GM23338 (cell line): ENCODE measurements around the gene MALSU1. TPM values are rescaled to one million over a fixed set of nuclear protein-coding genes. Genes with fewer than 3 reads are reported as not detected.

ENCODE experiments used
- ATAC-seq: fragments of 200-7000 bp; cut with Tn5 transposase; 3 replicates; pipeline ENCODE4 v1.9.1; 2020
- DNase-seq: peaks from one replicate; pipeline ENCODE4 v3.0.0-alpha.2; 2015; ENCODE audit warnings: low spot score
- H2AFZ ChIP-seq: fragments of 200-600 bp; sonication (generic); 2 replicates; pipeline ENCODE4 v1.8.0; 2016; ENCODE audit warnings: antibody characterized with exemption, mild to moderate bottlenecking, moderate library complexity
- H3F3A ChIP-seq: fragments of 200-600 bp; sonication (generic); replicated peaks from 2 replicates; pipeline ENCODE4 v1.8.0; 2017; ENCODE audit warnings: antibody characterized with exemption, mixed run types, low read depth
- H3K27ac ChIP-seq: fragments of 200-600 bp; sonication (generic); 2 replicates; pipeline ENCODE4 v1.6.1; 2016; ENCODE audit warnings: low read depth
- H3K27me3 ChIP-seq: fragments of 200-600 bp; sonication (generic); 2 replicates; pipeline ENCODE4 v1.8.0; 2016; ENCODE audit warnings: mild to moderate bottlenecking, mixed run types, moderate library complexity; ENCODE audit not compliant: insufficient read depth
- H3K36me3 ChIP-seq: fragments of 200-600 bp; sonication (generic); 2 replicates; pipeline ENCODE4 v1.8.0; 2016; ENCODE audit warnings: mild to moderate bottlenecking; ENCODE audit not compliant: insufficient read depth
- H3K4me1 ChIP-seq: fragments of 200-600 bp; sonication (generic); 2 replicates; pipeline ENCODE4 v1.8.0; 2016; ENCODE audit warnings: mild to moderate bottlenecking, moderate library complexity; ENCODE audit not compliant: insufficient read depth
- H3K4me2 ChIP-seq: fragments of 200-600 bp; sonication (generic); 2 replicates; pipeline ENCODE4 v1.7.1; 2017; ENCODE audit warnings: mixed run types
- H3K4me3 ChIP-seq: fragments of 200-600 bp; sonication (generic); 2 replicates; pipeline ENCODE4 v1.6.1; 2016; ENCODE audit warnings: mixed run types
- H3K79me2 ChIP-seq: fragments of 200-600 bp; sonication (generic); replicated peaks from 2 replicates; pipeline ENCODE4 v1.8.0; 2017; ENCODE audit warnings: mild to moderate bottlenecking; ENCODE audit not compliant: insufficient read depth
- H3K9me2 ChIP-seq: fragments of 200-600 bp; sonication (generic); 2 replicates; pipeline ENCODE4 v1.8.0; 2017; ENCODE audit not compliant: insufficient read depth
- H4K20me1 ChIP-seq: fragments of 200-600 bp; sonication (generic); replicated peaks from 2 replicates; pipeline ENCODE4 v1.8.0; 2017; ENCODE audit warnings: mild to moderate bottlenecking; ENCODE audit not compliant: insufficient read depth
- H3K27ac Mint-ChIP-seq: 2 replicates; pipeline ENCODE4 v1.8.0; 2020; ENCODE audit warnings: inconsistent platforms, mild to moderate bottlenecking, moderate library complexity, mixed read lengths
- H3K27me3 Mint-ChIP-seq: 3 replicates; pipeline ENCODE4 v1.8.0; 2022; ENCODE audit warnings: low read depth, mild to moderate bottlenecking, moderate library complexity, mixed read lengths, inconsistent platforms; ENCODE audit not compliant: insufficient read depth, poor library complexity
- H3K36me3 Mint-ChIP-seq: 3 replicates; pipeline ENCODE4 v1.8.0; 2021; ENCODE audit warnings: low read depth, mild to moderate bottlenecking, inconsistent platforms, moderate library complexity, mixed read lengths
- H3K4me1 Mint-ChIP-seq: 3 replicates; pipeline ENCODE4 v1.8.0; 2020; ENCODE audit warnings: mild to moderate bottlenecking, inconsistent platforms, mixed read lengths
- H3K4me3 Mint-ChIP-seq: 3 replicates; pipeline ENCODE4 v1.8.0; 2021; ENCODE audit warnings: moderate library complexity, mild to moderate bottlenecking, inconsistent platforms, mixed read lengths
- H3K9me3 Mint-ChIP-seq: 3 replicates; pipeline ENCODE4 v1.8.0; 2020; ENCODE audit warnings: moderate library complexity, mild to moderate bottlenecking, inconsistent platforms, mixed read lengths
- EZH2phosphoT487 ChIP-seq: fragments of 200-600 bp; sonication (generic); IDR thresholded peaks from one replicate; pipeline ENCODE4 v1.8.1; 2018; ENCODE audit warnings: antibody characterized with exemption; ENCODE audit not compliant: unreplicated experiment
- JUNB ChIP-seq: IDR thresholded peaks from one replicate; pipeline ENCODE4 v1.6.1; 2016; ENCODE audit warnings: antibody characterized with exemption; ENCODE audit not compliant: unreplicated experiment
- polyA plus RNA-seq: library from polyadenylated mRNA; unstranded; fragments of >200 nt; fragmentation: Nextera tagmentation; extraction: Ambion mirVana; gene quantifications from 2 replicates; pipeline ENCODE4 v1.2.1, GENCODE V29; 2016
- total RNA-seq: library from RNA; depleted of rRNA; stranded (reverse); fragments of >200 nt; shearing (Covaris generic); gene quantifications from 2 replicates; pipeline ENCODE4 v1.2.3, GENCODE V29; 2014
- TF ChIP-seq, protein P1 (sequence below): fragments of 250-450 bp; sonication (Bioruptor Pico); IDR thresholded peaks from 2 replicates; pipeline ENCODE4 v1.5.0; 2020; ENCODE audit warnings: mild to moderate bottlenecking, moderate library complexity
- TF ChIP-seq, protein P2 (sequence below), 2 experiments: fragments of 200-600 bp in 1 of 2; sonication (generic) in 1 of 2; conservative IDR thresholded peaks; 2 replicates each; pipeline versions ENCODE4 v1.5.1 to v1.6.1; 2016 to 2017; ENCODE audit warnings: antibody characterized with exemption in 2 of 2, low read depth in 2 of 2, mild to moderate bottlenecking in 2 of 2, moderate library complexity in 1 of 2

The MALSU1 gene
- total and polyA plus RNA-seq, 2 experiments from 2014 or later: 96.8 to 209 TPM

GRCh38 chr7:23276947-23277346 lies 22.2 kb upstream of the MALSU1 start (continued):
- TF ChIP-seq, protein P1, sequence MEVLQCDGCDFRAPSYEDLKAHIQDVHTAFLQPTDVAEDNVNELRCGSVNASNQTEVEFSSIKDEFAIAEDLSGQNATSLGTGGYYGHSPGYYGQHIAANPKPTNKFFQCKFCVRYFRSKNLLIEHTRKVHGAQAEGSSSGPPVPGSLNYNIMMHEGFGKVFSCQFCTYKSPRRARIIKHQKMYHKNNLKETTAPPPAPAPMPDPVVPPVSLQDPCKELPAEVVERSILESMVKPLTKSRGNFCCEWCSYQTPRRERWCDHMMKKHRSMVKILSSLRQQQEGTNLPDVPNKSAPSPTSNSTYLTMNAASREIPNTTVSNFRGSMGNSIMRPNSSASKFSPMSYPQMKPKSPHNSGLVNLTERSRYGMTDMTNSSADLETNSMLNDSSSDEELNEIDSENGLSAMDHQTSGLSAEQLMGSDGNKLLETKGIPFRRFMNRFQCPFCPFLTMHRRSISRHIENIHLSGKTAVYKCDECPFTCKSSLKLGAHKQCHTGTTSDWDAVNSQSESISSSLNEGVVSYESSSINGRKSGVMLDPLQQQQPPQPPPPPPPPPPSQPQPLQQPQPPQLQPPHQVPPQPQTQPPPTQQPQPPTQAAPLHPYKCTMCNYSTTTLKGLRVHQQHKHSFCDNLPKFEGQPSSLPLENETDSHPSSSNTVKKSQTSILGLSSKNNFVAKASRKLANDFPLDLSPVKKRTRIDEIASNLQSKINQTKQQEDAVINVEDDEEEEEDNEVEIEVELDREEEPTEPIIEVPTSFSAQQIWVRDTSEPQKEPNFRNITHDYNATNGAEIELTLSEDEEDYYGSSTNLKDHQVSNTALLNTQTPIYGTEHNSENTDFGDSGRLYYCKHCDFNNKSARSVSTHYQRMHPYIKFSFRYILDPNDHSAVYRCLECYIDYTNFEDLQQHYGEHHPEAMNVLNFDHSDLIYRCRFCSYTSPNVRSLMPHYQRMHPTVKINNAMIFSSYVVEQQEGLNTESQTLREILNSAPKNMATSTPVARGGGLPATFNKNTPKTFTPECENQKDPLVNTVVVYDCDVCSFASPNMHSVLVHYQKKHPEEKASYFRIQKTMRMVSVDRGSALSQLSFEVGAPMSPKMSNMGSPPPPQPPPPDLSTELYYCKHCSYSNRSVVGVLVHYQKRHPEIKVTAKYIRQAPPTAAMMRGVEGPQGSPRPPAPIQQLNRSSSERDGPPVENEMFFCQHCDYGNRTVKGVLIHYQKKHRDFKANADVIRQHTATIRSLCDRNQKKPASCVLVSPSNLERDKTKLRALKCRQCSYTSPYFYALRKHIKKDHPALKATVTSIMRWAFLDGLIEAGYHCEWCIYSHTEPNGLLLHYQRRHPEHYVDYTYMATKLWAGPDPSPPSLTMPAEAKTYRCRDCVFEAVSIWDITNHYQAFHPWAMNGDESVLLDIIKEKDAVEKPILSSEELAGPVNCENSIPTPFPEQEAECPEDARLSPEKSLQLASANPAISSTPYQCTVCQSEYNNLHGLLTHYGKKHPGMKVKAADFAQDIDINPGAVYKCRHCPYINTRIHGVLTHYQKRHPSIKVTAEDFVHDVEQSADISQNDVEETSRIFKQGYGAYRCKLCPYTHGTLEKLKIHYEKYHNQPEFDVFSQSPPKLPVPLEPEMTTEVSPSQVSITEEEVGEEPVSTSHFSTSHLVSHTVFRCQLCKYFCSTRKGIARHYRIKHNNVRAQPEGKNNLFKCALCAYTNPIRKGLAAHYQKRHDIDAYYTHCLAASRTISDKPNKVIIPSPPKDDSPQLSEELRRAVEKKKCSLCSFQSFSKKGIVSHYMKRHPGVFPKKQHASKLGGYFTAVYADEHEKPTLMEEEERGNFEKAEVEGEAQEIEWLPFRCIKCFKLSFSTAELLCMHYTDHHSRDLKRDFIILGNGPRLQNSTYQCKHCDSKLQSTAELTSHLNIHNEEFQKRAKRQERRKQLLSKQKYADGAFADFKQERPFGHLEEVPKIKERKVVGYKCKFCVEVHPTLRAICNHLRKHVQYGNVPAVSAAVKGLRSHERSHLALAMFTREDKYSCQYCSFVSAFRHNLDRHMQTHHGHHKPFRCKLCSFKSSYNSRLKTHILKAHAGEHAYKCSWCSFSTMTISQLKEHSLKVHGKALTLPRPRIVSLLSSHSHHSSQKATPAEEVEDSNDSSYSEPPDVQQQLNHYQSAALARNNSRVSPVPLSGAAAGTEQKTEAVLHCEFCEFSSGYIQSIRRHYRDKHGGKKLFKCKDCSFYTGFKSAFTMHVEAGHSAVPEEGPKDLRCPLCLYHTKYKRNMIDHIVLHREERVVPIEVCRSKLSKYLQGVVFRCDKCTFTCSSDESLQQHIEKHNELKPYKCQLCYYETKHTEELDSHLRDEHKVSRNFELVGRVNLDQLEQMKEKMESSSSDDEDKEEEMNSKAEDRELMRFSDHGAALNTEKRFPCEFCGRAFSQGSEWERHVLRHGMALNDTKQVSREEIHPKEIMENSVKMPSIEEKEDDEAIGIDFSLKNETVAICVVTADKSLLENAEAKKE (CRISPR knock-in tag): no peak
- no peak for TF ChIP-seq EZH2phosphoT487

DNA sequence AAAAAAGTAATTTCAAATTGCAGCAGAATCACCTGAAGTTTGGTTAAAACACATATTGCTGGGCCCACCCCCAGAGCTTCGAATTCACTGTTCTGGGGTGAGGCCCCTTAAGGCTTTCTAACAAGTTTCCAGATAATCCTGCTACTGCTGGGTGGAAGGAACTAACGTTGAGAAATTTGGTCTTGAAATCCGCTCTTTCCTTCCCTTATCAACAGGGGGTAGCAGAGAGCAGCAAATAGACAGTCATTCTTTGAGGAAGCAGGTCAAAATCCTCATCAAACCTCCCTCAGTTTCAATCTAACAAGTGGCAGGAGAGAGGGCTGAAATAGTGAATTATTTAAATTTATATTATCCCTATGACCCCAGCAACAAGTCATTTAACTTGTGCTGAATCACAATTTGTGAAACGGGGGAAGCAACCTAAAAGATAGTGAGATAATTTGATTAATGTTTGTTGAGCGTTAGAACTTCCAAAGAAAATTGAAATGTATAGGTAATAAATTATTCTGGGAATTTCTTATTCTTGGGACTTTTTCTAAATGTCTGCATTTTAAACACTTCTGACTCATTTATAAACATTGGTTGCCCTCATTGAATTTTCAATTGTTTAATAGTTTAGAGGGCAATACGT lies 21.7 kb upstream of the MALSU1 start:
- peak; percentile 90 for DNase-seq
- peaks cover 4% of the 10 kb centered on the region for H3K4me1 Mint-ChIP-seq

More for the DNA sequence above, 21.7 kb upstream of the MALSU1 start:
- Histone ChIP-seq H2AFZ (no peak overlapping the region), H3K4me3 (no peak overlapping the region), H3K4me2 (no peak overlapping the region), H3K27ac (no peak overlapping the region), H3K36me3 (no peaks in the 10 kb centered on the region), H3K9me2 (no peaks in the 10 kb centered on the region), H3K4me1 (no peaks in the 10 kb centered on the region), H4K20me1 (no peaks in the 10 kb centered on the region), H3K27me3 (no peaks in the 10 kb centered on the region), H3K79me2 (no peaks in the 10 kb centered on the region), H3F3A (0 out of 2 replicates have a peak, but pooled peaks cover 6% of the 10 kb centered on the region)
- Mint-ChIP-seq H3K9me3 (no peaks in the 10 kb centered on the region), H3K27me3 (peaks cover 2% of the 10 kb centered on the region), H3K27ac (no peak overlapping the region), H3K36me3 (no peaks in the 10 kb centered on the region), H3K4me3 (no peak overlapping the region)
- no peak for TF ChIP-seq JUNB
- TF ChIP-seq, protein P2, sequence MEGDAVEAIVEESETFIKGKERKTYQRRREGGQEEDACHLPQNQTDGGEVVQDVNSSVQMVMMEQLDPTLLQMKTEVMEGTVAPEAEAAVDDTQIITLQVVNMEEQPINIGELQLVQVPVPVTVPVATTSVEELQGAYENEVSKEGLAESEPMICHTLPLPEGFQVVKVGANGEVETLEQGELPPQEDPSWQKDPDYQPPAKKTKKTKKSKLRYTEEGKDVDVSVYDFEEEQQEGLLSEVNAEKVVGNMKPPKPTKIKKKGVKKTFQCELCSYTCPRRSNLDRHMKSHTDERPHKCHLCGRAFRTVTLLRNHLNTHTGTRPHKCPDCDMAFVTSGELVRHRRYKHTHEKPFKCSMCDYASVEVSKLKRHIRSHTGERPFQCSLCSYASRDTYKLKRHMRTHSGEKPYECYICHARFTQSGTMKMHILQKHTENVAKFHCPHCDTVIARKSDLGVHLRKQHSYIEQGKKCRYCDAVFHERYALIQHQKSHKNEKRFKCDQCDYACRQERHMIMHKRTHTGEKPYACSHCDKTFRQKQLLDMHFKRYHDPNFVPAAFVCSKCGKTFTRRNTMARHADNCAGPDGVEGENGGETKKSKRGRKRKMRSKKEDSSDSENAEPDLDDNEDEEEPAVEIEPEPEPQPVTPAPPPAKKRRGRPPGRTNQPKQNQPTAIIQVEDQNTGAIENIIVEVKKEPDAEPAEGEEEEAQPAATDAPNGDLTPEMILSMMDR (conservative IDR thresholded peaks at IDR 0.05; ENCODE audit: low read depth in 2 of 2): peak; percentile 80 to 89
- peak; percentile 60 for ATAC-seq
